GM12891 (cell line): ENCODE results near the gene KCND2.

Experiments
- POLR2A ChIP-seq: IDR thresholded peaks from 2 replicates; pipeline ENCODE4 v1.6.1; 2011; ENCODE audit warnings: low read depth, low read length, control low read depth
- POLR2AphosphoS5 ChIP-seq: IDR thresholded peaks from 2 replicates; pipeline ENCODE4 v1.6.1; 2011; ENCODE audit warnings: low read depth, low read length, control low read depth

DNA sequence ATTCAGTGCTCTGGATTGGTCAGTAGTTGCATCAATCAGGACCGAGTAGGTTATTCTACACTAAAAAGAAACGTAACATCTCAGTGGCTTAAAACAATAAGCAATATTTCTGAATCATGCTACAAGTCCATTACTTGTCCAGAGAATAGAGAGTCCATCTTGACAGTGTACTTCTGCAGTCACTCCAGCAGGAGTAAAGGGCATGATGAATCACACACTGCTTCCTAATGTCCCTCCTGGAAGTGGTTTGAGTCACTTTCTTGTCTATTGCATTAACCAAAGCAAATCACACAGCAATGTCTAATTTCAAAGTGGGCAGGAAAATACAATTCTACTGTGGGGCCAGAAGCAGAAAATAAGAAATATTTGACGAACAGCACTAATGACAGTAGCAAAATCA lies 460.2 kb downstream of the KCND2 start:
- TF ChIP-seq POLR2AphosphoS5: no peak
- no peak for TF ChIP-seq POLR2A
